ENCODE results near the gene DEFB113.

GRCh38 chr6:49958180-49958579 lies 11.2 kb downstream of the DEFB113 start:
- TF ChIP-seq, protein P1, sequence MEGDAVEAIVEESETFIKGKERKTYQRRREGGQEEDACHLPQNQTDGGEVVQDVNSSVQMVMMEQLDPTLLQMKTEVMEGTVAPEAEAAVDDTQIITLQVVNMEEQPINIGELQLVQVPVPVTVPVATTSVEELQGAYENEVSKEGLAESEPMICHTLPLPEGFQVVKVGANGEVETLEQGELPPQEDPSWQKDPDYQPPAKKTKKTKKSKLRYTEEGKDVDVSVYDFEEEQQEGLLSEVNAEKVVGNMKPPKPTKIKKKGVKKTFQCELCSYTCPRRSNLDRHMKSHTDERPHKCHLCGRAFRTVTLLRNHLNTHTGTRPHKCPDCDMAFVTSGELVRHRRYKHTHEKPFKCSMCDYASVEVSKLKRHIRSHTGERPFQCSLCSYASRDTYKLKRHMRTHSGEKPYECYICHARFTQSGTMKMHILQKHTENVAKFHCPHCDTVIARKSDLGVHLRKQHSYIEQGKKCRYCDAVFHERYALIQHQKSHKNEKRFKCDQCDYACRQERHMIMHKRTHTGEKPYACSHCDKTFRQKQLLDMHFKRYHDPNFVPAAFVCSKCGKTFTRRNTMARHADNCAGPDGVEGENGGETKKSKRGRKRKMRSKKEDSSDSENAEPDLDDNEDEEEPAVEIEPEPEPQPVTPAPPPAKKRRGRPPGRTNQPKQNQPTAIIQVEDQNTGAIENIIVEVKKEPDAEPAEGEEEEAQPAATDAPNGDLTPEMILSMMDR (IDR thresholded peaks at IDR 0.05; ENCODE audit: low read depth, low read length) = no peak
- TF ChIP-seq EZH2phosphoT487 (IDR thresholded peaks at IDR 0.05; ENCODE audit: low read depth) = no peak
